Activated naive CD8-positive, alpha-beta T cell (primary cell): ENCODE measurements around the gene HIVEP1.
A peak's percentile ranks its signal among the peaks of the same experiment; 100 is the strongest.

Source experiments
- H3K27ac Mint-ChIP-seq: one replicate; pipeline ENCODE4 v1.8.0; 2021; ENCODE audit warnings: mixed read lengths
- H3K27me3 Mint-ChIP-seq: one replicate; pipeline ENCODE4 v1.8.0; 2021; ENCODE audit warnings: mixed read lengths
- H3K36me3 Mint-ChIP-seq: one replicate; pipeline ENCODE4 v1.8.0; 2021; ENCODE audit warnings: mixed read lengths
- H3K4me1 Mint-ChIP-seq: one replicate; pipeline ENCODE4 v1.8.0; 2021; ENCODE audit warnings: low read depth, mixed read lengths
- H3K4me3 Mint-ChIP-seq: one replicate; pipeline ENCODE4 v1.8.0; 2021; ENCODE audit warnings: mild to moderate bottlenecking, mixed read lengths
- H3K9me3 Mint-ChIP-seq: one replicate; pipeline ENCODE4 v1.8.0; 2021; ENCODE audit warnings: low read depth, mixed read lengths

Gene HIVEP1

GRCh38 chr6:12068899-12069557, 56.9 kb downstream of the HIVEP1 start:
- Mint-ChIP-seq H3K9me3 (no peaks in the 10 kb centered on the region), H3K4me1 (peaks cover 67% of the 10 kb centered on the region), H3K27ac (no peak overlapping the region)

GRCh38 chr6:12069891-12070529, 57.9 kb downstream of the HIVEP1 start:
- Mint-ChIP-seq H3K4me1 (peaks cover 62% of the 10 kb centered on the region), H3K27ac (peak overlapping the region; percentile 8), H3K9me3 (no peaks in the 10 kb centered on the region), H3K27me3 (no peaks in the 10 kb centered on the region), H3K4me3 (no peak overlapping the region), H3K36me3 (no peaks in the 10 kb centered on the region)

More at GRCh38 chr6:12068899-12069557, 56.9 kb downstream of the HIVEP1 start:
- Mint-ChIP-seq H3K36me3 (peaks cover 3% of the 10 kb centered on the region), H3K4me3 (no peak overlapping the region), H3K27me3 (no peaks in the 10 kb centered on the region)

- Mint-ChIP-seq H3K4me3 (no peak overlapping the region), H3K36me3 (no peaks in the 10 kb centered on the region), H3K27me3 (no peaks in the 10 kb centered on the region), H3K4me1 (peaks cover 57% of the 10 kb centered on the region), H3K27ac (no peak overlapping the region), H3K9me3 (no peaks in the 10 kb centered on the region)
Observed at GRCh38 chr6:12071064-12071615, 59.0 kb downstream of the HIVEP1 start.

- no peaks in the 10 kb centered on the region for H3K9me3 Mint-ChIP-seq
- peak overlapping the region; percentile 65 for H3K27ac Mint-ChIP-seq
- H3K4me3 Mint-ChIP-seq, result no peak overlapping the region
- no peaks in the 10 kb centered on the region for H3K36me3 Mint-ChIP-seq
- H3K27me3 Mint-ChIP-seq, result no peaks in the 10 kb centered on the region
- peaks cover 64% of the 10 kb centered on the region for H3K4me1 Mint-ChIP-seq
Observed at GRCh38 chr6:12075067-12075563, 63.0 kb downstream of the HIVEP1 start.

GRCh38 chr6:12077021-12077710, 65.1 kb downstream of the HIVEP1 start:
- H3K4me1 Mint-ChIP-seq, result peaks cover 70% of the 10 kb centered on the region
- H3K36me3 Mint-ChIP-seq, result peaks cover 5% of the 10 kb centered on the region

GRCh38 chr6:12078014-12078413, 65.9 kb downstream of the HIVEP1 start:
- Mint-ChIP-seq H3K27me3 (no peaks in the 10 kb centered on the region), H3K27ac (no peak overlapping the region), H3K4me3 (no peak overlapping the region), H3K9me3 (no peaks in the 10 kb centered on the region), H3K36me3 (peaks cover 5% of the 10 kb centered on the region), H3K4me1 (peaks cover 68% of the 10 kb centered on the region)

More at GRCh38 chr6:12077021-12077710, 65.1 kb downstream of the HIVEP1 start:
- no peak overlapping the region for H3K27ac Mint-ChIP-seq
- H3K27me3 Mint-ChIP-seq, result no peaks in the 10 kb centered on the region
- no peak overlapping the region for H3K4me3 Mint-ChIP-seq
- no peaks in the 10 kb centered on the region for H3K9me3 Mint-ChIP-seq

GRCh38 chr6:12081771-12082170, 69.7 kb downstream of the HIVEP1 start:
- Mint-ChIP-seq H3K4me3 (no peak overlapping the region), H3K9me3 (no peaks in the 10 kb centered on the region), H3K36me3 (peaks cover 5% of the 10 kb centered on the region), H3K27me3 (no peaks in the 10 kb centered on the region), H3K27ac (peak overlapping the region; percentile 37), H3K4me1 (peaks cover 71% of the 10 kb centered on the region)

GRCh38 chr6:12082368-12082767, 70.3 kb downstream of the HIVEP1 start:
- Mint-ChIP-seq H3K4me3 (no peak overlapping the region), H3K4me1 (peaks cover 66% of the 10 kb centered on the region), H3K9me3 (no peaks in the 10 kb centered on the region), H3K27ac (no peak overlapping the region), H3K36me3 (peaks cover 5% of the 10 kb centered on the region), H3K27me3 (no peaks in the 10 kb centered on the region)

GRCh38 chr6:12083302-12083701, 71.2 kb downstream of the HIVEP1 start:
- H3K27me3 Mint-ChIP-seq, result no peaks in the 10 kb centered on the region
- H3K27ac Mint-ChIP-seq, result no peak overlapping the region
- peaks cover 5% of the 10 kb centered on the region for H3K36me3 Mint-ChIP-seq
- no peak overlapping the region for H3K4me3 Mint-ChIP-seq
- peaks cover 58% of the 10 kb centered on the region for H3K4me1 Mint-ChIP-seq
- H3K9me3 Mint-ChIP-seq, result no peaks in the 10 kb centered on the region

GRCh38 chr6:12083763-12084162, 71.7 kb downstream of the HIVEP1 start:
- H3K36me3 Mint-ChIP-seq, result peaks cover 5% of the 10 kb centered on the region
- H3K9me3 Mint-ChIP-seq, result no peaks in the 10 kb centered on the region
- H3K27ac Mint-ChIP-seq, result no peak overlapping the region

GRCh38 chr6:12084681-12085080, 72.6 kb downstream of the HIVEP1 start:
- Mint-ChIP-seq H3K36me3 (peaks cover 7% of the 10 kb centered on the region), H3K27ac (peak overlapping the region; percentile 46), H3K27me3 (no peaks in the 10 kb centered on the region), H3K4me3 (no peak overlapping the region), H3K9me3 (no peaks in the 10 kb centered on the region), H3K4me1 (peaks cover 54% of the 10 kb centered on the region)

More at GRCh38 chr6:12083763-12084162, 71.7 kb downstream of the HIVEP1 start:
- Mint-ChIP-seq H3K4me3 (no peak overlapping the region), H3K4me1 (peaks cover 57% of the 10 kb centered on the region), H3K27me3 (no peaks in the 10 kb centered on the region)

GRCh38 chr6:12088531-12088930, 76.4 kb downstream of the HIVEP1 start:
- H3K27me3 Mint-ChIP-seq, result no peaks in the 10 kb centered on the region
- peaks cover 16% of the 10 kb centered on the region for H3K36me3 Mint-ChIP-seq
- no peak overlapping the region for H3K27ac Mint-ChIP-seq
- H3K4me3 Mint-ChIP-seq, result no peak overlapping the region
- no peaks in the 10 kb centered on the region for H3K9me3 Mint-ChIP-seq
- H3K4me1 Mint-ChIP-seq, result peaks cover 34% of the 10 kb centered on the region

GRCh38 chr6:12090714-12091113, 78.6 kb downstream of the HIVEP1 start:
- H3K4me3 Mint-ChIP-seq, result no peak overlapping the region
- no peaks in the 10 kb centered on the region for H3K9me3 Mint-ChIP-seq
- H3K27me3 Mint-ChIP-seq, result no peaks in the 10 kb centered on the region
- no peak overlapping the region for H3K27ac Mint-ChIP-seq
- peaks cover 27% of the 10 kb centered on the region for H3K4me1 Mint-ChIP-seq
- H3K36me3 Mint-ChIP-seq, result peaks cover 25% of the 10 kb centered on the region

GRCh38 chr6:12092762-12093161, 80.7 kb downstream of the HIVEP1 start:
- H3K27me3 Mint-ChIP-seq, result no peaks in the 10 kb centered on the region
- H3K4me3 Mint-ChIP-seq, result no peak overlapping the region
- H3K27ac Mint-ChIP-seq, result no peak overlapping the region
- H3K36me3 Mint-ChIP-seq, result peaks cover 25% of the 10 kb centered on the region
- peaks cover 31% of the 10 kb centered on the region for H3K4me1 Mint-ChIP-seq
- H3K9me3 Mint-ChIP-seq, result no peaks in the 10 kb centered on the region

GRCh38 chr6:12094689-12095088, 82.6 kb downstream of the HIVEP1 start:
- H3K9me3 Mint-ChIP-seq, result no peaks in the 10 kb centered on the region
- H3K4me3 Mint-ChIP-seq, result no peak overlapping the region
- H3K4me1 Mint-ChIP-seq, result peaks cover 40% of the 10 kb centered on the region
- peak overlapping the region; percentile 46 for H3K27ac Mint-ChIP-seq
- peaks cover 23% of the 10 kb centered on the region for H3K36me3 Mint-ChIP-seq
- H3K27me3 Mint-ChIP-seq, result no peaks in the 10 kb centered on the region
